ENCODE results near the gene TTC19.

Gene TTC19

GRCh38 chr17:16075949-16076348, 76.3 kb downstream of the TTC19 start:
- TF ChIP-seq REST (IDR thresholded peaks at IDR 0.05; ENCODE audit: insufficient replicate concordance, low read depth) = no peak
- no peak for TF ChIP-seq SPI1 (IDR thresholded peaks at IDR 0.05; ENCODE audit: borderline replicate concordance, low read depth)
- TF ChIP-seq POLR2AphosphoS5 (IDR thresholded peaks at IDR 0.05; ENCODE audit: low read depth) = no peak
- no peak for TF ChIP-seq CTCF (IDR thresholded peaks at IDR 0.05; ENCODE audit: insufficient read depth, low read length)
- TF ChIP-seq GABPA (IDR thresholded peaks at IDR 0.05; ENCODE audit: low read depth) = no peak
- no peak for DNase-seq (ENCODE audit: low read depth in 1 of 2, low spot score in 1 of 2)
- H3K4me3 ChIP-seq (replicated peaks; ENCODE audit: insufficient read depth, low read length) = no peak overlapping the region
- peaks cover 3% of the 10 kb centered on the region for H3K27me3 ChIP-seq (ENCODE audit: insufficient read depth, poor library complexity, severe bottlenecking)
- no peak overlapping the region for H3K27ac ChIP-seq (replicated peaks)
